Subcutaneous adipose tissue (tissue), 4 donors: ENCODE measurements around the gene NPSR1. TPM values are rescaled to one million over a fixed set of nuclear protein-coding genes. Genes with fewer than 3 reads are reported as not detected.

Experiments
- CTCF ChIP-seq: fragments of 450-650 bp; IDR thresholded peaks from one replicate; pipeline ENCODE4 v1.5.1; 2016; ENCODE audit warnings: low read depth, mild to moderate bottlenecking, control low read depth, antibody characterized with exemption, moderate library complexity
- total RNA-seq, 4 donors: library from RNA; depleted of rRNA; stranded (reverse); fragments of >200 nt; gene quantifications; one replicate each; pipeline ENCODE4 v1.1.0, GENCODE V29; 2016

Gene NPSR1
- total RNA-seq, 4 donors from 2014 or later: not detected

- TF ChIP-seq CTCF: no peak
Observed at GRCh38 chr7:34823650-34824258, 165.7 kb downstream of the NPSR1 start.

GRCh38 chr7:34825221-34825620, 167.2 kb downstream of the NPSR1 start:
- TF ChIP-seq CTCF: no peak

GRCh38 chr7:34830390-34830789, 172.4 kb downstream of the NPSR1 start:
- TF ChIP-seq CTCF: no peak

GRCh38 chr7:34831436-34831835, 173.4 kb downstream of the NPSR1 start:
- no peak for TF ChIP-seq CTCF

- TF ChIP-seq CTCF: no peak
Observed at GRCh38 chr7:34832020-34832419, 174.0 kb downstream of the NPSR1 start.

- no peak for TF ChIP-seq CTCF
Observed at GRCh38 chr7:34835901-34836600, 178.0 kb downstream of the NPSR1 start.

GRCh38 chr7:34837316-34837715, 179.3 kb downstream of the NPSR1 start:
- no peak for TF ChIP-seq CTCF
